Liver (tissue), 3 donors: ENCODE measurements around the gene BAG5.

ENCODE experiments used
- FOXA1 ChIP-seq: IDR thresholded peaks from 2 replicates; pipeline ENCODE4 v1.6.1; 2016; ENCODE audit warnings: antibody characterized with exemption
- GABPA ChIP-seq, 2 donors: IDR thresholded peaks in 1 of 2; conservative IDR thresholded peaks in 1 of 2; 2 replicates each; pipeline ENCODE4 v1.6.1; 2016; ENCODE audit warnings: antibody characterized with exemption in 2 of 2, mild to moderate bottlenecking in 1 of 2, moderate library complexity in 1 of 2
- YY1 ChIP-seq: IDR thresholded peaks from 2 replicates; pipeline ENCODE4 v1.6.1; 2016; ENCODE audit warnings: antibody characterized with exemption, mild to moderate bottlenecking
- TF ChIP-seq, protein P1 (sequence below): fragments of 150-350 bp; IDR thresholded peaks from 2 replicates; pipeline ENCODE4 v1.5.1; 2017; ENCODE audit warnings: improper control_type of control experiment, low read depth, low read length; ENCODE audit not compliant: missing input control
- donor health status: healthy.
- donor health status: healthy.

DNA sequence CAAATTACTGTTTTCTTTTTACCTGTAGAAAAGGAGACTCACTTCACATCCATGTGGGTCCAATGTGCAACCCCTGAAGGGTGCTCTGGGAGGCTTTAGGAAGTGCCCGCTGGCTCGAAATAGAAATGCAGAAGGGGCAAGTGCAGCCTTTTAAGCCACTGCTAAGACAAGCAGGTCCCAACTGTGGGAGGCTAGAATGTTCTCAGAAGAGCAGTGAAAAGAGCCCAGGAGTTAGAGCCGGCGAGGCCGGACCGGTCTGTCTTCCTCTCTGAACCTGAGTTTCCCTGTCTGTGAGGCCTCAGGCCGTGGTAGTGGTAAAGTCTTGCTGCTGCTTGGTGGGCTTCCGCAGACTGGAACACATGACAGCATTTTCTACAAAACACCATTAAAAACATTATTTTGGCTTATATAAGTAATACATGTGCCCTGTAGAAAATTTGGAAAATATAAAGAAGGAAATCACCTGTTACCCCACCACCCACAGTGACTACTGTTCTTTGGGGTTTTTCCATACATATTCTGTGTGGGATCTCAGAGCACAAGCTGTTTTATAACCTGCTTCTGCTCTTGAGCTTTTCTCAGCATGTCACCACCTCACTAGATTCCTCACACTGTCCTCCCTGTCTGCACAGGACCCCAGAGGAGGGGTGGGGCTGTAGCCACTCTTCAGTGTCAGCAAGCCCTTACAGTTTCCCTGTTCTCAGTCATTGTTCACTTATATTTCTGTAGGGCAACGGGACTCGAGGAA, 45.9 kb downstream of the BAG5 start:
- TF ChIP-seq, protein P1, sequence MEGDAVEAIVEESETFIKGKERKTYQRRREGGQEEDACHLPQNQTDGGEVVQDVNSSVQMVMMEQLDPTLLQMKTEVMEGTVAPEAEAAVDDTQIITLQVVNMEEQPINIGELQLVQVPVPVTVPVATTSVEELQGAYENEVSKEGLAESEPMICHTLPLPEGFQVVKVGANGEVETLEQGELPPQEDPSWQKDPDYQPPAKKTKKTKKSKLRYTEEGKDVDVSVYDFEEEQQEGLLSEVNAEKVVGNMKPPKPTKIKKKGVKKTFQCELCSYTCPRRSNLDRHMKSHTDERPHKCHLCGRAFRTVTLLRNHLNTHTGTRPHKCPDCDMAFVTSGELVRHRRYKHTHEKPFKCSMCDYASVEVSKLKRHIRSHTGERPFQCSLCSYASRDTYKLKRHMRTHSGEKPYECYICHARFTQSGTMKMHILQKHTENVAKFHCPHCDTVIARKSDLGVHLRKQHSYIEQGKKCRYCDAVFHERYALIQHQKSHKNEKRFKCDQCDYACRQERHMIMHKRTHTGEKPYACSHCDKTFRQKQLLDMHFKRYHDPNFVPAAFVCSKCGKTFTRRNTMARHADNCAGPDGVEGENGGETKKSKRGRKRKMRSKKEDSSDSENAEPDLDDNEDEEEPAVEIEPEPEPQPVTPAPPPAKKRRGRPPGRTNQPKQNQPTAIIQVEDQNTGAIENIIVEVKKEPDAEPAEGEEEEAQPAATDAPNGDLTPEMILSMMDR, result no peak
- no peak for TF ChIP-seq YY1
- TF ChIP-seq GABPA (IDR thresholded peaks at IDR 0.05 in 1 of 2, conservative IDR thresholded peaks at IDR 0.05 in 1 of 2), result no peak
- no peak for TF ChIP-seq FOXA1
